ENCODE measurements around the gene FHOD3. TPM values are rescaled to one million over a fixed set of nuclear protein-coding genes. Genes with fewer than 3 reads are reported as not detected.
A peak's percentile ranks its signal among the peaks of the same experiment; 100 is the strongest.

FHOD3 gene
- total and polyA plus RNA-seq, 2 of the 4 experiments (the other 2 are of a cell fraction): 14.6 to 16.0 TPM

DNA sequence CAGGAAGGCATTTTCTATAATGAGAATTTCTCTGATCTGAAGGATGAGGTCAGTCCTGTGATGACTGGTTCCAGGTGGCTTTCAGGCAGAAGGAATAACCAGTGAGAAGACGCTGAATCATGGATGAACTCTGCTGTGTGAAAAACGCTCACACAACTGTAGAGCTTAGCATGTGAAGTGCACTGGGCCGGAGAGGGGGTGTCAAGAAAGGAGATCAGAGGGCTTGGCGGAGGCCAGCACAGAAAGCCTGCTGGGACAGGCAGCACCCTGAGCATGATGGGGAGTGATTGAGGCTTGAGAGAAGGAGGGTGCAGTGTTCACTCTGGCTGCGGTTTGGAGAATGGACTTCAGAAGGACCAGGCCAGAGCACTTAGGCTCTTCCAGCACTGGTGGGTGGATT, 294.8 kb downstream of the FHOD3 start:
- no peak overlapping the region for H3K4me2 ChIP-seq (ENCODE audit: low read depth, low read length)
- no peak overlapping the region for H3K4me3 ChIP-seq (ENCODE audit: insufficient read depth, low read depth, low read length)
- ATAC-seq (ENCODE audit: low read depth) (no peak), DNase-seq (peak; percentile 72)
- peaks cover 6% of the 10 kb centered on the region for H3K4me1 ChIP-seq (ENCODE audit: control insufficient read depth, insufficient read depth, low read length)
- no peak overlapping the region for H2AFZ ChIP-seq (replicated peaks; ENCODE audit: low read length, poor library complexity)
- no peaks in the 10 kb centered on the region for H3K79me1 ChIP-seq (ENCODE audit: low read depth in 1 of 2, low read length in 2 of 2)
- peak overlapping the region; percentile 52; the same call in 1 of the 2 replicates for H3K14ac ChIP-seq (replicated peaks; ENCODE audit: low read depth, low read length)
- in situ Hi-C loops (cut with MboI; ENCODE audit: low sequenced_read_pairs) (no loop called here), intact Hi-C loops (cut with micrococcal nuclease) (no loop called here), dilution Hi-C loops (cut with HindIII; ENCODE audit: low sequenced_read_pairs, unreplicated experiment) (no loop called here)
- no peak overlapping the region for H2BK120ac ChIP-seq (ENCODE audit: low read depth, low read length)
- no peak overlapping the region for H3K9ac ChIP-seq (ENCODE audit: low read depth, low read length)
- POLR2A ChIA-PET (ENCODE audit: unreplicated experiment): no interaction called here
- no peaks in the 10 kb centered on the region for H4K20me1 ChIP-seq (ENCODE audit: insufficient read depth, low read length)
- H3K56ac ChIP-seq (ENCODE audit: extremely low read depth, insufficient read depth, low read length): no peak overlapping the region
- H2BK5ac ChIP-seq (ENCODE audit: low read depth, low read length, poor library complexity, severe bottlenecking): no peak overlapping the region
- H3K4ac ChIP-seq (ENCODE audit: low read depth, low read length): peak overlapping the region; percentile 41; the same call in 1 of the 2 replicates
- H2AK5ac ChIP-seq (ENCODE audit: low read depth, low read length): peak overlapping the region; percentile 20; the same call in 1 of the 2 replicates
- H3K23ac ChIP-seq (ENCODE audit: low read depth, low read length): no peak overlapping the region
- H2AK9ac ChIP-seq (replicated peaks; ENCODE audit: low read depth, low read length, poor library complexity): no peak overlapping the region
- H4K8ac ChIP-seq (ENCODE audit: low read depth in 2 of 2, low read length in 2 of 2): 0 out of 4 replicates have a peak overlapping the region, but pooled peaks of 1 of the 2 experiments have one; percentile 12
- 81% methylated on average over 3 of the region's 5 CpGs; no CpG with 5 or more reads in 1 of the 2 experiments for WGBS, 2 experiments (ENCODE audit: extremely low coverage in 2 of 2, insufficient read length in 1 of 2)
- no peaks in the 10 kb centered on the region for H3K27me3 ChIP-seq (ENCODE audit: control insufficient read depth, insufficient read depth, low read length)
- no peak overlapping the region for H3K27ac ChIP-seq (ENCODE audit: insufficient read depth, low read length)
- H2BK20ac ChIP-seq (ENCODE audit: low read depth, low read length): 0 out of 2 replicates have a peak overlapping the region, but pooled peaks have one; percentile 35
- H2BK15ac ChIP-seq (ENCODE audit: low read depth, low read length): no peak overlapping the region
- BruUV-seq (replicated peaks): no TSS peak
- CTCF ChIA-PET: no interaction called here
- no peak overlapping the region for H4K5ac ChIP-seq (ENCODE audit: low read depth, low read length)
- H3K18ac ChIP-seq (ENCODE audit: low read depth, low read length): no peak overlapping the region
- peaks cover 11% of the 10 kb centered on the region for H3K9me1 ChIP-seq (ENCODE audit: insufficient read depth, low read length)
- H4K91ac ChIP-seq (ENCODE audit: insufficient read depth, low read depth, low read length): peak overlapping the region; percentile 17; the same call in 1 of the 2 replicates
- TF ChIP-seq MXI1 (IDR thresholded peaks at IDR 0.05; ENCODE audit: borderline replicate concordance, low read depth, low read length) (no peak), BHLHE40 (IDR thresholded peaks at IDR 0.05; ENCODE audit: low read depth, low read length) (no peak), RAD21 (IDR thresholded peaks at IDR 0.05; ENCODE audit: low read length) (no peak), POLR2A (IDR thresholded peaks at IDR 0.05; ENCODE audit: low read depth, low read length) (no peak), SMC3 (IDR thresholded peaks at IDR 0.05; ENCODE audit: low read depth, low read length) (no peak), RCOR1 (IDR thresholded peaks at IDR 0.05; ENCODE audit: insufficient replicate concordance, low read length) (no peak), NFE2L2 (IDR thresholded peaks at IDR 0.05; ENCODE audit: low read depth, low read length) (no peak), MAFK (IDR thresholded peaks at IDR 0.05; ENCODE audit: low read depth, low read length) (no peak)
- H3K36me3 ChIP-seq (ENCODE audit: control insufficient read depth, insufficient read depth, low read length): no peaks in the 10 kb centered on the region
- H3K9me3 ChIP-seq (ENCODE audit: control insufficient read depth, insufficient read depth, low read length): no peaks in the 10 kb centered on the region

Measured in IMR-90 (cell line).